ENCODE results near the gene DENND1A.

Gene DENND1A

GRCh38 chr9:123967323-123967722 is 37.4 kb upstream of the DENND1A start:
- TF ChIP-seq CTCF (IDR thresholded peaks at IDR 0.05), result no peak

- TF ChIP-seq CTCF (IDR thresholded peaks at IDR 0.05), result no peak
These were observed 36.1 kb upstream of the DENND1A start for GRCh38 chr9:123965801-123966686.

GRCh38 chr9:123964761-123965160 is 34.8 kb upstream of the DENND1A start:
- TF ChIP-seq CTCF (IDR thresholded peaks at IDR 0.05), result no peak

DNA sequence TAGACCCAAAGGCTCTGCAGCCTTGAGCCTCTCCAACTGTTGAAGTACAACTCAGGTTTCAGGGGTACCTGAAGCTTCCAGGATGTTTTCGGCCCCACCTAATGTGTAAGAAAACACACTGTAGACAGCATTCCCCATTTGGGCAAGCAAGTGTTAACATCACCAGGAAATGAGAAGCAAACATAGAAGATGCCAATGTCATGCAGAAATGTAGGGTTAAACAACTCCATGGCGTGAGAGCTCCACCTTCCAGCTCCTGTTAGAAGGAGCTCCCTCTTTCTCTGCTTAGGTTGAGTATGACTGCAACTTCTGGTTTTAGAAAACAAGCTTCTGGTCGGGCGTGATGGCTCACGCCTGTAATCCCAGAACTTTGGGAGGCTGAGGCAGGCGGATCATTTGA is 31.0 kb upstream of the DENND1A start:
- peak; percentile 27; the same call in 1 of the 2 replicates for TF ChIP-seq CTCF (IDR thresholded peaks at IDR 0.05)

- peak; percentile 19; the same call in 1 of the 2 replicates for TF ChIP-seq CTCF (IDR thresholded peaks at IDR 0.05)
These were observed 30.4 kb upstream of the DENND1A start for GRCh38 chr9:123960366-123960765.

DNA sequence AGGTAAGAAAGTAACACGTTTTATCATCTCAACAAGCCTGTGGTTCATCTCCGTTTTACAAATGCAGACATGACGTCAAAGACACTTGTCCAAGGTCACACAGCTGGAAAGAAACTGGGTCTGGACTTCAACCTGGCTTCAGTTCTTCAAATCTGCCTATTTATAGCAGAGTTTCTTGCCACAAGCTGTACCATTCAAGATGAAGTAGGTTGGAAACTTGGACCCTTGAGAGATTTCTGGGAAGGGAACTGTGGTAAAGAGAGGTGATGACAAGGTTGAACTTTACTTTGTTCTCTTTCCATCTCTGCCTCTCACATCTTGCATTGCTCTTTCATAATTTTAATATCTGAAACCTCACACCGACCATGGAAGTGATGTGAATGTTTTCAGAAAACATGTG is 29.9 kb upstream of the DENND1A start:
- no peak for TF ChIP-seq CTCF (IDR thresholded peaks at IDR 0.05)

- TF ChIP-seq CTCF (IDR thresholded peaks at IDR 0.05), result no peak
These were observed 27.8 kb upstream of the DENND1A start for GRCh38 chr9:123957731-123958130.

Measured in LNCAP (cell line).